ENCODE data around the gene THRB.

The THRB gene

GRCh38 chr3:24067483-24067882, 427.2 kb downstream of the THRB start:
- no peak overlapping the region for H3K4me3 ChIP-seq (ENCODE audit: low read depth, low read length)
- H3K27ac ChIP-seq (ENCODE audit: extremely low read depth, low read depth, low read length): no peak overlapping the region
- CTCF ChIA-PET: no interaction called here
- H3K4me1 ChIP-seq (ENCODE audit: control insufficient read depth, insufficient read depth, low read length): no peaks in the 10 kb centered on the region
- POLR2A ChIA-PET: no interaction called here
- H3K36me3 ChIP-seq (ENCODE audit: control insufficient read depth in 2 of 2, insufficient read depth in 1 of 2, low read length in 2 of 2): no peaks in the 10 kb centered on the region
- H3K9me3 ChIP-seq (ENCODE audit: control insufficient read depth, insufficient read depth, low read depth, low read length): no peaks in the 10 kb centered on the region
- TF ChIP-seq ZNF26 (tag by site-specific recombination; IDR thresholded peaks at IDR 0.05) (no peak), ZBTB49 (tag by site-specific recombination; IDR thresholded peaks at IDR 0.05; ENCODE audit: low read depth) (no peak)
